Putamen (tissue), 1 donor: ENCODE data around the gene RNF175.

ENCODE experiments used
- DNase-seq: peaks from one replicate; pipeline ENCODE4 v3.0.0-alpha.2; 2016; ENCODE audit warnings: low spot score

RNF175 gene

DNA sequence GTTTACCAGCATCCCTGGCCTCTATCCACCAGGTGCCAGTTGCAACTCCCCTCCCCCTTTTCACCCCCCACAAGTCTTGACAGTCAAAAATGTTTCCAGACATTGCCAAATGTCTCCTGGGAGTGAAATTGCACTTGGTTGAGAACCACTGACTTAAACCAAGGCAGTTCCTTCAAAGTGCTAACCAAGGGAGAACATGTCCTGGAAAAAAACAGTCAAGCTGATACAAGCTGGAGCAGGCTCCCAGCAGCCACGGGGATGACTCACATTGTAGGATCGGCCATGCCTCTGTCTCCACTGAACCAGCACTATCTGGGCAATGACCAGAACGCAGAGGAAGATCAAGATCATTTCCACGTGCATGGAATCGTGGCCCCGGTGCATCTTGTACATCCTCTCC is 11.4 kb downstream of the RNF175 start:
- DNase-seq: no peak

- DNase-seq: no peak
Observed at GRCh38 chr4:153747406-153747955, 12.3 kb downstream of the RNF175 start.

DNA sequence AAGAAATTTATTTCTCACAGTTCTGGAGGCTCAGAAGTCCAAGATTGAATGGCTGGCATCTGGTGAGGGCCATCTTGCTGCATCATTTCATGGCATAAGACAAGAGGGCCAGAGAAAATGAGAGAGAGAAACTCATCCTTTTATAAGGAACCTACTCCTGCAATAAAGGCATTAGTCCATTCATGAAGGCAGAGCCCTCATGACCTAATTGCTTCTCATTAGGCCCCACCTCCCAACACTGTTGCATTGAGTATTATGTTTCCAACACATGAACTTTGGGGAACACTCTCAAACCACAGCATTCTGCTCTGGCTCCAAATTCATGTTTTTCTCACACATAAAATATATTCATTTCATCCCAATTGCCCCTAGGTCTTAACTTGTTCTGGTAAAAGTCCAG is 14.2 kb downstream of the RNF175 start:
- no peak for DNase-seq

- no peak for DNase-seq
Observed at GRCh38 chr4:153741541-153741940, 18.3 kb downstream of the RNF175 start.

DNA sequence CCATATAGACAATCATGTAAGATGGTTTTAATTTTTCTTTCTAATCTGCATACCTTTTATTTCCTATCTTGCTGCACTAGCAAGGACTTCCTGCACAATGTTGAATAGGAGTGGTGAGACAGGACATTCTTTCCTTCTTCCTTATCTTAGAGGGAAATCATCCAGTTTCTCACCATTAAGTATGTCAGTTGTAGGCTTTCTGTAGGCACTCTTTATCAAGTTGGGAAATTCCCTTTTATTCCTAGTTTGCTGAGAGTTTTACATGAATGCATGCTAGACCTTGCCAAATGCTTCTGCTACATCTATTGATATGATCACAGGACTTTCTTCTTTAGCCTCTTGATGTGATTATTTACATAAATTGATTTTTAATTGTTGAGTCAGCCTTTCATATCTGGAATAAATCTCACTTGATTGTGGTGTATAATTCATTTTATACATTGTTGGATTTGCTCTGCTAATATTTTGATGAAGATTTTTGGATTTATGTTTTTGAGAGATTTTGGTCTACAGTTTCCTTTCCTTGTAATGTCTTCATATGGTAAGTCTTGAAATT is 23.8 kb downstream of the RNF175 start:
- DNase-seq: no peak

- no peak for DNase-seq
Observed at GRCh38 chr4:153733751-153734448, 25.9 kb downstream of the RNF175 start.

GRCh38 chr4:153731239-153731638 is 28.6 kb downstream of the RNF175 start:
- DNase-seq: no peak

DNA sequence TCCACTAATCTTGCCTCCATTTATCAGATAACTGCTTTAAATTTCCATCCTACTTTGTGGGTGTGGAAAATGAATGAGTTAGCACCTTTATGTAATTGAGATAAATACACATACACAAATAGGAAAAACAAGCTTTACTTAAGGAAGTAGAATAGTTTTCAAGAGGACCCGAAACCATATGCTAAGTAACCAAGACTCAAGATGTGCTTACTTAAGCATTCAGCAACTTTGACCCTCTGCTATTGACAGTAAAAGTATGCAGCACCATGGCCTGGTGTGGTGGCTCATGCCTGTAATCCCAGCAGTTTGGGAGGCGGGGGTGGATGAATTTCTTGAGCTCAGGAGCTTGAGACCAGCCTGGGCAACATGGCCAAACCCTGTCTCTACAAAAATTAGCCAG is 29.9 kb downstream of the RNF175 start:
- DNase-seq: no peak

DNA sequence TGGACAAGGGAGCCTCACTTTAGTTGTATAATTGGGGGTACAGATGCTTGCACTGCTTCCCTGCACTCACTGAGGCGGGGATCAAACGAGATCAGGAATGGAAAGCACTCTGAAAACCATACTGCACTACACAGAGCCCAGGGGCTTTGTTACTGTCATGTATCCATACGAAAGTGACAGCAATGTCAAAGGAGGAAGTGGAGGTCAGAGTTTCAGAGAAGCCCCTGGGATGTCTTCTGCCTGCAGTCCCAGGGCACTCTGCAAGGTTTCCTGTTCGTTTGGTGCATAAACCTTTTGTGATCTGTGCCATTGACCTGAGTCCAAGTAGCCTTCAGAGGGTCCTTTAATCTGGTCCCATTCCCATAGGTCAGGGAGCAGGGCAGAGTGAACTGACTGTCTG is 31.2 kb downstream of the RNF175 start:
- no peak for DNase-seq

- DNase-seq: no peak
Observed at GRCh38 chr4:153728151-153728550, 31.7 kb downstream of the RNF175 start.

GRCh38 chr4:153725831-153726154 is 34.0 kb downstream of the RNF175 start:
- no peak for DNase-seq

- no peak for DNase-seq
Observed at GRCh38 chr4:153725136-153725830, 34.5 kb downstream of the RNF175 start.

DNA sequence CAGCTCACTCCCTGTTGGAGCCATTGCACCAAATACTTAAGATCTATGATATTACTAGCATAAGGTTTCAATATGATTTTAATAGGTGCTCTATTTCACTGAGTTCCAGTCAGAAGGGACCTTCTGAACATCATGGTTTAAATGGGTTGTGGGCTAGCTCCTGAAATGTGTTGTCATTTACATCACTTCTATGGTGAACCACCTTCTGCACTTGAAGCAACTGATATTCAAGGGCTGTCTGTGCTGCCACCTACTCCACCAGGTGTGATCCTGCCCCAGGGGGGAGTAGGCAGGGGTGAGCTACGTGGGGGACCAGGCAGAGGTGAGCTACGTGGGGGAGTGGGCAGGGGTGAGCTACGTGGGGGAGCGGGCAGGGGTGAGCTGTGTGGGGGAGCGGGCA is 35.2 kb downstream of the RNF175 start:
- no peak for DNase-seq

DNA sequence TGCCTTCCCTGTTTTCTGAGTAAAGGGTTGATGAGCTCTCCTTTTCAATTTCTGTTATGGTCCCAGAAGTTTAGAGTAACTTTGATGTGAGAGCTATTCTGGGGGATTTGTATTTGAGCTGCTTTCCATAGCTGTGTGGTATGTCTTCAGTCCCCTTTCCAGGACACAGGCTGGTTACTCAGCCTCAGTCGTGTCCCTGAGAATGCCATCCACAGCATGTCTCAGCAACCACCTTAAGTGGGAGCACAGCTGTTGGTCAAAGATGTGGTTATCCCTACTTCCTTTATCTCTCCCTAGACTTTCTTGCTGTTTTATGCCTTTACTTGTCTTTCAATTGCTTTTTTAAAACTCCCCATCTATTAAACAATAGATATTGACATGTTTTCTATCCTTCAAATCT is 37.8 kb downstream of the RNF175 start:
- DNase-seq: no peak

DNA sequence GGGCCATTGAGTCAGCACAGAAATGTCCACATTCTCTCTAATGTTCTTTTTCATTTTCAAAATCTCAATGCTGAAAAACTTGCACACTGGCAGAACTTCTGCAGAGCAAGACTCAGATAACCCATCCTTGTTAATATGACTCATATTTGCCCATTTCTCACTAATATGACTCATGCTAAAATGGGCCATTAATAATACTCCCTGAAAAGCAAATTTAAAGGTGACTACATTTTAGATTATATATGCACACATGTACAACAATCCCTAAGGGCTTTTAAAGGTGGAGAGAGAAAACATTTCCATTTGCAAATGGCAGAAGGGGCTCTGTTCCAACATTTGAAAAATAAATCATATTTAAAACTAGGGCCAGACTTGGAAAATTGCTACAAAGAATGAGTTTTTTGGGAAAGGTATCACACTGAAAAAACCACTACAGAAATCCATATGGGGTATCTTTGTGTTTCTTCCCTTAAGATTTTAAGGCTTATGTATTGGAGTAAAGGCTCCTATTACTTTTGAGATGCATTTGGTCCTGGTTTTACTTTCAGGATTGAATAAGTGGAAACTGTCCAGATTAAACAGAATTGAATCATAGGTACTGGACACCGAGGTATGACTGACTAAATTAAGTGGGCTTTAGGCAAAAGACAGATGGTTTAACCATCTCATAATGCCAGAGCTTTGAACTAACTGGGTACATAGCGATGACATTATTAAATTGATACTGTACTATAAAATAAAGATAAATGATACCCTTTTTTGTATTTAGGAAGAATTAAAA is 45.8 kb downstream of the RNF175 start:
- DNase-seq: no peak

GRCh38 chr4:153710681-153711080 is 49.1 kb downstream of the RNF175 start:
- DNase-seq: no peak

- no peak for DNase-seq
Observed at GRCh38 chr4:153706519-153706918, 53.3 kb downstream of the RNF175 start.

DNA sequence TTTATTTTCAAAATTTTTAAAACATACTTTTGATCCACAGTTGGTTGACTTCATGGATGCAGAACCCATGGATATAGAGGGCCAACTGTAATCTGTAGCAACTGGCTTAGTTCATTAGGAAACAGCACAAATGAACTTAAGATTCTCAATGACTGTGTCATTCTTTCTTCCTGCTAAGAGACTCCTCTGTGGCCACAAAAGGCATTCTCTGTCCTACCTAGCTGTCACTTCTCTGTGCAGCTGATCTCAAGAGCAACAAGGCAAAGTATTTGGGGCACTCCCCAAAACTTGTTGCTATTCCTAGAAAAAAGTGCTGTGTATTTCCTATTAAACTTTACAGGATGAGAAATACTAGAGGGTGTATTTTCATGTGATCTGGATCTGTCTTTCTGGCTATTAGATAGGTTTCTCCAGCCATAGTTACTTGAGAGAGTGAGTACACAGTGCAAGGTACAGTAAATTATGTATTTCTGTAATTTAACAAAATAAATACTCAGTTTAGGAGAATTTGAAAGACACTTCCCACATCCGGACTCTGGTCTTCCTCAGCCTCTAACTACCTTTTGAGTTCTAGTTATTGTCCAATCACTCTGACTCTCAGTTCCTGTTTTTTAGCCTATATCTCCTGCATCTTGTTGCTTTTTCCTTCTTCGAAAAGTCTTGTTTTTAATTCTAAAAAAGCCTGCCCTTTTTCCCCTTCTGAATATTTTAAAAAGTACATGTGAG is 53.9 kb downstream of the RNF175 start:
- no peak for DNase-seq

GRCh38 chr4:153704522-153704921 is 55.3 kb downstream of the RNF175 start:
- DNase-seq: no peak

DNA sequence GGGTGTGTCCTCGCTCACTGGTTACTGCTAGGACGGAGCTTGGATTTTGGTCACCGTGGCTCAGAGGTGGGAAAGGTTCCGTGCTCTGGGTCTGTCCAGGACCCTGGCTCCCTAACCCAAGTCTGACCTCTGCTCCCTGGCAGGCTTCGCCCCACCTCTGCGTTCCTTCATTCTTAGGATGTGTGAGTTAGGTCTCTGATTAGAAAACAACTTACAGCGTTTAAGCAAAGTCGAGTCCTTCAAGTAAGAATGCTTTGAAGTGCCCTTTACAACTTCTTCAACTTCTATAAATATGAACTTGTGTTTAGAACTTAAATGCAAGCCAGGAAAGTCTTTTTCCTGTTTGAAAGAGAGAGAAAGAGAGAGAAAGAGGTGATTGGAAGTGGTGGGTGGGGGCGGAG is 74.9 kb downstream of the RNF175 start:
- no peak for DNase-seq

- peak; percentile 6 for DNase-seq
Observed at GRCh38 chr4:153684182-153684970, 75.4 kb downstream of the RNF175 start, which contains the start of gene TLR2. TSS of gene TLR2 (plus strand) at chr4:153684280. CDS start at chr4:153702908, 18,628 bp downstream.
